ENCODE measurements around the gene COPG1.
A peak's percentile ranks its signal among the peaks of the same experiment; 100 is the strongest.
"Not testable (repeated sequence)": the region's sequence is repeated elsewhere in the genome, so short reads cannot be mapped to it uniquely, and the experiment has no call there.

COPG1 gene, protein sequence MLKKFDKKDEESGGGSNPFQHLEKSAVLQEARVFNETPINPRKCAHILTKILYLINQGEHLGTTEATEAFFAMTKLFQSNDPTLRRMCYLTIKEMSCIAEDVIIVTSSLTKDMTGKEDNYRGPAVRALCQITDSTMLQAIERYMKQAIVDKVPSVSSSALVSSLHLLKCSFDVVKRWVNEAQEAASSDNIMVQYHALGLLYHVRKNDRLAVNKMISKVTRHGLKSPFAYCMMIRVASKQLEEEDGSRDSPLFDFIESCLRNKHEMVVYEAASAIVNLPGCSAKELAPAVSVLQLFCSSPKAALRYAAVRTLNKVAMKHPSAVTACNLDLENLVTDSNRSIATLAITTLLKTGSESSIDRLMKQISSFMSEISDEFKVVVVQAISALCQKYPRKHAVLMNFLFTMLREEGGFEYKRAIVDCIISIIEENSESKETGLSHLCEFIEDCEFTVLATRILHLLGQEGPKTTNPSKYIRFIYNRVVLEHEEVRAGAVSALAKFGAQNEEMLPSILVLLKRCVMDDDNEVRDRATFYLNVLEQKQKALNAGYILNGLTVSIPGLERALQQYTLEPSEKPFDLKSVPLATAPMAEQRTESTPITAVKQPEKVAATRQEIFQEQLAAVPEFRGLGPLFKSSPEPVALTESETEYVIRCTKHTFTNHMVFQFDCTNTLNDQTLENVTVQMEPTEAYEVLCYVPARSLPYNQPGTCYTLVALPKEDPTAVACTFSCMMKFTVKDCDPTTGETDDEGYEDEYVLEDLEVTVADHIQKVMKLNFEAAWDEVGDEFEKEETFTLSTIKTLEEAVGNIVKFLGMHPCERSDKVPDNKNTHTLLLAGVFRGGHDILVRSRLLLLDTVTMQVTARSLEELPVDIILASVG

DNA sequence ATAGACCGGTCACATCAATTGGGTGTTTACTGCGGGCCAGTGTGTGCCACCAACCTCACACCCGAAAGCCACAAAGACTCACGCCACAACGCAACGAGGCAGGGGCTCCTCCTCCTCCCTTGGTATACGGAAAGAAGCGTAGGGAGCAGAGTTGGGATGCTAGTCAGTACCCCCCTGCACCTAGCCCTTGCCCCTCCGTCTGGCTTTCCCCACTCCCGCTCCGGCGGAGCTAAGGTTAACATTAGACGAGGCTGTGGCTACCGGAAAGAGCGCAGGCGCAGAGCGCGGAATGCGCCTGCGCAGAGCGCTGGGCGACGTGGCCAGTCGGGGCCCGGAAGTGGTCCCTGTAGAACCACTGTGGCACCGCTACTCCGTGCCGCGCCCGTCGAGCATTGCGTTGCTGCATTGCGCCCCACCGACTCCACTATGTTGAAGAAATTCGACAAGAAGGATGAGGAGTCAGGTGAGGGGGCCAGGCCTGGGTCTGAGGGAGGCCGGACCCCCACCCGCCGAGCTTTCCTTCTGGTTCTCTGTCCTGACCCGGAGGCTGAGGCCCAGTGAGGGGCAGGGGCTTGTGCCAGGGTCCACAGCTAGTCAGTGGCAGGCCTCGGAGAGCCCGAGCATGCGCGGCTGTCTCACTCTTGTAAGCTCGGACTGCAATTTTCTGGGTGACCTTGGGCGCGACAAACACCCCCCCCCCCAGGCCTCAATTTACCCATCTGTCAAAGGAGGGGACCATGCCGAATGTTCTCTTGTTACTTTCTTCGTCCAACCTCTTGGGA is at the start of gene COPG1:
TSS of gene COPG1 (plus strand) at position 323 of the 782 bp plus-strand sequence. CDS start at position 427, 104 bp downstream.
- peak; percentile 76 for DNase-seq (ENCODE audit: low read depth)

GRCh38 chr3:129204473-129204872 is 44.9 kb upstream of the COPG1 start:
- no peak for DNase-seq (ENCODE audit: low read depth)

DNA sequence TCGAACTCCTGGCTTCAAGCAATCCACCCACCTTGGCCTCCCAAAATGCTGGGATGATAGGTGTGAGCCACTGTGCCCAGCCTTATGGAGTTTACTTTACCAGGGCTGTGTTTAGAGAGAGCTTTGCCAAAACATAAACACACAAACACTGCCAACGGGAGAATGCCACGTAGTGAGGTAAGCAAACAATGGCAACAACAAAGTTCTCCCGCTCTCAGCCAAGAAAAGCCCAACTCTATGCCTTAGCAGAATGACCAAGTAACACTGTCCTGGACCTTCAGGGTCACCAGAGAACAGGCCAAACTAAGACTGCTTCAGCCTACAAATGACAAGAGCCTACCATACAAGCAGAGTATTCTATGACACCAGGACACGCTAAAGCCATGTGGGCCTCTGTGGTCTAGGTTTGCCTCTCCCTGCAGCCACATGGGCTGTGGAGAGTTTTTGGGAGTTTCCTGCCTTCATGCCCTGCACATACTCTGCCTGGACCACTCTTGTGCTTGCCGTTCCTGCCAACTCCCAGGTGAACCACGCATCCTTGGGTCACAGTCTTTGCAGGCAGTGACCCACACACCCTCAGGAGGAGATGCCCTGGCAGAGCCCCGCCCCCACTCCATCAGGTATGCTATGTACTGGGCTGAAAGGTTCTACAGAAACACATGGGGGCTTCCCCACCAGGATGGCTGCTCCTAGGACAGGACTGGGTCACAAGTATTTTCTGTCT is 44.1 kb upstream of the COPG1 start:
- no peak for DNase-seq (ENCODE audit: low read depth)

- DNase-seq (ENCODE audit: low read depth) = no peak
These were observed 41.9 kb upstream of the COPG1 start for GRCh38 chr3:129207479-129207878.

DNA sequence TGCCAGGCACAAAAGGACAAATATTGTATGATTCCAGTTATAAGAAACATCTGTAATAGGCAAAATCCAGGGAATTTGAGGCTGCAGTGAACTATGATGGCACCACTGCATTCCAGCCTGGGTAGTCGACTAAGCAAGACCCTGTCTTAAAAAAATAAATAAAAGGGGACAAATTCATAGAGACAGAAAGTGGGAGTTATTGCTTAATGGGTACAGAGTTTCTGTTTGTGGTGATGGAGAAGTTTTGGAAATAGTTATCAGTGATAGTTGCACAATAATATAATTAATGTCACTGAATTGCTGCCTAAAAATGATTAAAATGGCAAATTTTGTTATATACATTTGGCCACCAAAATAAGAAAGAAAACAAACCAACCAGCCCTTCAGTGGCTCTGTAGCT is 38.1 kb upstream of the COPG1 start:
- DNase-seq (ENCODE audit: low read depth) = no peak

DNA sequence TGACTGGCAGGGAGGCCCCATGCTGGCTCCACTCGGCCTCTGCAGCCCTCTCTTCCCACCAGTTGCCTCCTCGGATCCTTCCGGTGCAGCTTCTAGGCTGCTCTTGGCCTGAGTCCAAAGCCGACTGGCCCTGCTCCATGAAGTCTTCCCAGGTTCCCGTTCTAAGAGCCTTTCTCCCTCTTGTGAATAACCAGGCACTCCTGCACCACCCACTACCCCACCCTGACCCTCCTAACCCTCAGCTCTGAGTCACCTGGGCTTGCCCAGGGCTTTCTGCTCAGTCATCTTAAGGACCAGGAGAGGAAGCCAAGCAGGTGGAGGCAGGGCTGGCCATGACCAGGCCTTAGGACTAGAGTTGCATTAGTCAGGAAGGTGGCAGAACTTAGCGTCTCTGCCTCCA is 37.6 kb upstream of the COPG1 start:
- DNase-seq (ENCODE audit: low read depth) = peak; percentile 88

- no peak for DNase-seq (ENCODE audit: low read depth)
These were observed 36.2 kb upstream of the COPG1 start for GRCh38 chr3:129213238-129213637.

DNA sequence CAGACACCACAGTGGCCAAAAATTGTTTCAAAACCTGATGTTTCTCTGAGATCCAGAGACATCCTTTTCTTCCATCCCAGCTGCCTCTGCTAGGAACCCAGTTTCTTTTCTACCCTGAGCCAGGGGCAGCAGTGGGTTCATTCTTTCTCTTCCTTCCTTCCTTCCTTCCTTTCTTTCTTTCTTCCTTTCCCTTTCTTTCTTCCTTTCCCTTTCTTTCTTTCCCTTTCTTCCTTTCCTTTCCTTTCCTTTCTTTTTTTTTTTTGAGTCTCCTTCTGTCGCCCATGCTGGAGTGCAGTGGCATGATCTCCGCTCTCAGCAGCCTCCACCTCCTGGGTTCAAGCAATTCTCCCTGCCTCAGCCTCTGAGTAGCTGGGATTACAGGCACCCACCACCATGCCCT is 30.7 kb upstream of the COPG1 start:
- DNase-seq (ENCODE audit: low read depth) = no peak

- DNase-seq (ENCODE audit: low read depth) = not testable (repeated sequence)
These were observed 25.0 kb upstream of the COPG1 start for GRCh38 chr3:129224387-129224786.

- peak; percentile 78 for DNase-seq (ENCODE audit: low read depth)
These were observed 24.4 kb upstream of the COPG1 start for GRCh38 chr3:129224984-129225393.

DNA sequence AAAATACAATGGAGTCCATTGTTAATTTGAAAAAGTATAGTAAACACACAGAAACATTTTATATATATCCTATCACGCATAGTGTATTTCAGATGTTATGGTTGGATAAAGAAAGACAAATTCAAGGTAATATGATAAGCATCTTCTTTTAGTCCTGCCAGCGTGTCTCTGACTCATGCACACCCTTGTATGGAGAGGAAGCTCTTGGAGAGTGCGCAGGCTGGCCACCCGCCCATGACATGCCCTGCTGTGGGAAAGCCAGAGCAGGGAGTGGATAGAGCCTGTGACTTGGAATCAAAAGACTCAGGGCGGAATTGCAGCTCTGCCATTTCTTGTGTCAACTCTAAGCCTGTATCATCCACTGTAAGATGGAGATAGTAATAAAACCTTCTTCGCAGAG is 23.0 kb upstream of the COPG1 start:
- DNase-seq (ENCODE audit: low read depth) = peak; percentile 87

- peak; percentile 81 for DNase-seq (ENCODE audit: low read depth)
These were observed 20.4 kb upstream of the COPG1 start for GRCh38 chr3:129228891-129229585.

DNA sequence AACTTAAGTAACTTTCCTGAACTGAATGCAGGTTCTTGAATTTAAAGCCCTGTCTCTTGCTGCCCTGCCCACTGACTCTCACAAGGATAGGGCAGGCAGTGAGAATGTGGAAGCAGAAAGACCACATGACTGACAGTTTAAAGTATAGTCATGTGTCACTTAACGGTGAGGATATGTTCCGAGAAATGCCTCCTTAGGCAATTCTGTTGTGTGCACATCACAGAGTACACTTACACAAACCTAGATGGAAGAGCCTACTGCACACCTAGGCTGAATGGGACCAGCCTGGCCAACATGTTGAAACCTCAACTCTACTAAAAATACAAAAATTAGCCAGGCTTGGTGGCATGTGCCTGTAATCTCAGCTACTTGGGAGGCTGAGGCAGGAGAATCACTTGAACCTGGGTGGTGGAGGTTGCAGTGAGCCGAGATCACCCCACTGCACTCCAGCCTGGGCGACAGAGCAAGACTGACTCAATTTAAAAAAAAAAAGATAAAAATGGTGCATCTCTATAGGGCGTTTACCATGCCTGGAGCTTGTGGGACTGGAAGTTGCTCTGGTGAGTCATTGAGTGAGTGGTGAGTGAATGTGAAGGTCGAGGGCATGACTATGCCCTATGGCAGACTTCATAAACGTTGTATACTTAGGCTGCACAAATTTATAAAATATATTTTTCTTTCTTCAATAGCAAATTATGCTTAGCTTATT is 18.9 kb upstream of the COPG1 start:
- peak; percentile 90 for DNase-seq (ENCODE audit: low read depth)

DNA sequence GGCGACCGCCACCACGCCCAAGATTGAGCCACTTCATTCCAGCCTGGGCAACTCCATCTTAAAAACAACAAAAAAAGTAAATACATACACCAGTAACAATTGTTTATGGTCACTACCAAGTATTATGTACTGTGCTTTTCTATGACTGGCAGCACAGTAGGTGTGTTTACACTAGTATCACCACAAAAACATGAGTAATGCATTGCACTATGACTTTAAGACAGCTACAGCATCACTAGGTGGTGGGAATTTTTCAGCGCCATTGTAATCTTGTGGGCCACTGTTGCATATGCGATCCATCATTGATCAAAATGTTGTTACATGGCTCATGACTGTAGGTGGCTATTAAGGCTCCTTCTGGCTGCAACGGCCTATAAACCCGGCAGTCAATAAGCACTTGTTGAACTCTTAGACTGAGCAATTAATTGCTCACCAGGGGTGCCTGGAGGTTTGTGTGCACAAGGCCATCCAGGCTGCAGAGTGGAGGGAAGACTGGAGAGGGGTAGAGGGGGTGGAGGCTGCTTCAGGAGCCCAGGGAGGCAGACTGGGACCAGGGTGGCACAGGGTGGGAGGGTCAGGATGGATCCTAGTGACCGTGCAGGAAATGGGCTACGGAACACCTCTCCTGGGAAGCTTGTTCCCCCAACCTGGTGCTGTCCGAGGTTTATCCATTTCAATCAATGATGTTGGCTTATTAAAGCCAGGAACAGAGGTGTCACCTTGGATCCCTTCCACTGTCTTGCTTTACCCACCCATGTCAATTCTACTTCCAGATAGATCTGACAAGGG is 17.9 kb upstream of the COPG1 start:
- DNase-seq (ENCODE audit: low read depth) = peak; percentile 22

DNA sequence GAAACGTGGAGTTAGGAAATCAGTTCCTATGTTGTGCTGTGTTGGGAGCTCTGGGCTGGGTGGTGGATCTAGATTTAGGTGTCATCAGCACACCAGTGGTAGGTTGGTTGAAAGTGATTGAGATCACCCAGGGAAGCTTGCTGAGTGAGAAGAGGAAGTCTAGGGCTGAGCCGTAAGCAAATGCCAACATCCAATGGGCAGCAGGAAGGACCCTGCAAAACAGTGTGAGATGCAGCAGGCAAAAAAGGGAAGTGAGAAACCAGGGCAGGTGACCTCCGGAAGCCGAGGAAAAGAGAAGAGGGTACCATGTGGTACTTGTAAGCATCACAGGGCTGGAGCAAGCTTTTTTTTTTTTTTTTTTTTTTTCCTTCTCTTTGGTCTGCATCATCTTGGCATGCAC is 15.9 kb upstream of the COPG1 start:
- no peak for DNase-seq (ENCODE audit: low read depth)

DNA sequence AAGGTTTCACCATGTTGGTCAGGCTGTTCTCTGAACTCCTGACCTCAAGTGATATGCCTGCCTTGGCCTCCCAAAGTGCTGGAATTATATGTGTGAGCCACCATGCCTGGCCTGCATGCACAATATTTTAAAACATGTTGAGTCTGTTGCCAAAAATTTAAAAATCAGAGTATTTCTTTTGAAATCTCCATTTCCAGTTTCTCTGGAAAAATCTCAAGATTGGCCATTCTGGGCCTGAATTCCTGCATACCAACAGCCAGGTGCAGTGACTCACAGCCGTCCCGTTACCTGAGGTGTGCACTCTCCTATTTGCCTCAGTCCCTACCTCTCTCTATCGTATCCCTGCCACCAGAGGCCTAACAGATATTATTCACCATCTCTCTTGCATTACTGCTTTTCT is 15.0 kb upstream of the COPG1 start:
- no peak for DNase-seq (ENCODE audit: low read depth)

GRCh38 chr3:129235344-129235917 is 14.0 kb upstream of the COPG1 start:
- DNase-seq (ENCODE audit: low read depth) = no peak

DNA sequence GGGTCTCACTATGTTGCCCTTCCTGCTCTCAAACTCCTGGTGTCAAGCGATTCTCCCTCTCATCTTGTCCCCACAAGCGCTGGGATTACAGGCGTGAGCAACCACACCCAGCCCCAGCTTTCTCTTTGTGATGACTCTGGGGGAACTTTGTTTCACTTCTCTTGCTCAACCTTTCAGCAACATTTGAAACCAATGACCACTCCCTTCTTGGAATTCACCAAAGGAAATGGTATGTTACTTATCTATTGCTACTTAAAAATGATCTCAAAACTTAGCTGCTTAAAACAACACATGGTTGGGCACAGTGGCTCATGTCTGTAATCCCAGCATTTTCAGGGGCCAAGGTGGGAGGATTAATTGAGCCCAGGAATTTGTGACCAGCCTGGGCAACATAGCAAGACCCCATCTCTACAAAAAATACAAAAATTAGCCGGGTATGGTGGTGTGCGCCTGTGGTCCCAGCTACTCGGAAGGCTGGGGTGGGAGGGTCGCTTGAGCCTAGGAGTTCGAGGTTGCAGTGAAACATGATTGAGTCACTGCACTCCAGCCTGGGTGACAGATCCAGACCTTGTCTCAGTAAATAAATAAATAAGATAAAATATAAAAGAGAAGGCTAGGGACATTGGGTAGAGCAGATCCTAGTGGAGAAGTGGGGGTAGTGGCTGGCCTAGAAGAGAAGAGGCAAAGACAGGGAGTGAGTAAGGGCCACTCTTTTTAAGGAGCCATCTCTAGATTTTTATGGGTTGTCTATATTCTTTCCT is 10.3 kb upstream of the COPG1 start:
- DNase-seq (ENCODE audit: low read depth) = peak; percentile 32
